Activated T-cell treated with anti-CD3 and anti-CD28 coated beads for 48 hours (primary cell): ENCODE measurements around the gene DSCAML1.
"Not testable (repeated sequence)": the region's sequence is repeated elsewhere in the genome, so short reads cannot be mapped to it uniquely, and the experiment has no call there.

Experiments used
- DNase-seq: peaks from one replicate; pipeline ENCODE4 v3.0.0-alpha.2; 2020; ENCODE audit warnings: low read depth

Gene DSCAML1

DNA sequence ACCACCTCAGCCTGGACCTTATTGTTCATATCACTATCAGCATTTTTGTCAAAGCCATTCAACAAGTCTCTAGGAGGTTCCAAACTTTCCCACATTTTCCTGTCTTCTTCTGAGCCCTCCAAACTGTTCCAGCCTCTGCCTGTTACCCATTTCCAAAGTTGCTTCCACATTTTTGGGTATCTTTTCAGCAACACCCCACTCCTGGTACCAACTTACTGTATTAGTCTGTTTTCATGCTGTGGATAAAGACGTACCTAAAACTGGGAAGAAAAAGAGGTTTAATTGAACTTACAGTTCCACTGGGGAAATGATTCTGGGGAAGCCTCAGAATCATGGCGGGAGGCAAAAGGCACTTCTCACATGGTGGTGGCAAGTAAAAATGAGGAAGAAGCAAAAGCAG lies 391.1 kb downstream of the DSCAML1 start:
- not testable (repeated sequence) for DNase-seq

DNA sequence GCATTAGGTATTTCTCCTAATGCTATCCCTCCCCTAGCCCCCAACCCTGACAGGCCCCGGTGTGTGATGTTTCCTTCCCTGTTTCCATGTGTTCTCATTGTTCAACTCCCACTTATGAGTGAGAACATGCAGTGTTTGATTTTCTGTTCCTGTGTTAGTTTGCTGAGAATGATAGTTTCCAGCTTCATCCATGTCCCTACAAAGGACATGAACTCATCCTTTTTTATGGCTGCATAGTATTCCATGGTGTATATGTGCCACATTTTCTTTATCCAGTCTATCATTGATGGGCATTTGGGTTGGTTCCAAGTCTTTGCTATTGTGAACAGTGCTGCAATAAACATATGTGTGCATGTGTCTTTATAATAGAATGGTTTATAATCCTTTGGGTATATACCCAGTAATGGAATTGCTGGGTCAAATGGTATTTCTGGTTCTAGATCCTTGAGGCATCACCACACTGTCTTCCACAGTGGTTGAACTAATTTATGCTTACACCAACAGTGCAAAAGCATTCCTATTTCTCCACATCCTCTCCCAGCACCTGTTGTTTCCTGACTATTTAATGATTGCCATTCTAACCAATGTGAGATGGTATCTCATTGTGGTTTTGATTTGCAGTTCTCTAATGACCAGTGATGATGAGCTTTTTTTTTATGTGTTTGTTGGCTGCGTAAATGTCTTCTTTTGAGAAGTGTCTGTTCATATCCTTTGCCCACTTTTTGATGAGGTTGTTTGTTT lies 397.7 kb downstream of the DSCAML1 start:
- DNase-seq, result not testable (repeated sequence)

DNA sequence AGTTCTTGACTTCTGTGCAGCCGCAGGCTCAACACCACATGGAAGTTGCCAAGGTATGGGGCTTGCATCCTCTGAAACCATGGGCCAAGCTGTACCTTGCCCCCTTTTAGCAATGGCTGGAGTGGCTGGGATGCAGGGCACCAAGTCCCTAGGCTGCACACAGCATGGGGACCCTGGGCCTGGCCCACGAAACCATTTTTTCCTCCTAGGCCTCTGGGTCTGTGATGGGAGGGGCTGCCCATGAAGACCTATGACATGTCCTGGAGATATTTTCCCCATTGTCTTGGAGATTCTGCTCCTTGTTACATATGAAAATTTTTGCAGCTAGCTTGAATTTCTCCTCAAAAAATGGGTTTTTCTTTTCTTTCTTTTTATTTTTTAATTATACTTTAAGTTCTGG lies 398.4 kb downstream of the DSCAML1 start:
- not testable (repeated sequence) for DNase-seq

DNA sequence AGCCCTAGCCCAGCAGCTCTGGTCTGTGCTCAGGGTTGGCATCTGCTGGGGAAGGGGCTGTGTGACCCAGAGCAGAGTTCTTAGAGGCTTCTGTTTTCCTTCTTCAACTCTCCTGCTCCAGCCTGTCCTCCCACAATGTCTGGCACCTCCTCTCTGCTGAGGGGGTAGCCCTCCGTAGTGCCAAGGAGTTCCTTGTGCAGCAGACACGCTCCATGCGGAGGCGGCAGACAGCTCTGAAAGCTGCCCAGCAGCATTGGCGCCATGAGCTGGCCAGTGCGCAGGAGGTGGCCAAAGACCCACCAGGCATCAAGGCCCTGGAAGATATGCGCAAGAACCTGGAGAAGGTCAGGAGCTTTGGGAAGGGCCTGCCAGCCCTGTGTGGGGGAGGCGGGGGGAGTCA lies 400.0 kb downstream of the DSCAML1 start:
- DNase-seq, result no peak

DNA sequence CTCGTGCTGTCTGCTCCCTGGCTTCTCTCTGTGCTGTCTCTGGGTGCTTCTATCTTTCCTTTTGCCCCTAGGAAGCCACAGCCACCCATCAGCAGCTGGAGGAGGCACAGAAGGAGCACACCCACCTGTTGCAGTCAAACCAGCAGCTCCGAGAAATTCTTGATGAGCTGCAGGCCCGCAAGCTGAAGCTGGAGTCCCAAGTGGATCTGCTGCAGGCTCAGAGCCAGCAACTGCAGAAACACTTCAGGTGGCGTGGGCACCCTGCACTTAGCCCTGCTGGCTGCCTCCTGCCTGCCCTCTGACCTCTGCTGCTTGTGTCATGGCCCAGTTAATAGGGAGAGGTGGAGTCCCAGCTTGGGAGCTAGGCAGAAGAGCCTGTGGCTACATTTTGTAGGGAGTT lies 401.5 kb downstream of the DSCAML1 start:
- no peak for DNase-seq

DNA sequence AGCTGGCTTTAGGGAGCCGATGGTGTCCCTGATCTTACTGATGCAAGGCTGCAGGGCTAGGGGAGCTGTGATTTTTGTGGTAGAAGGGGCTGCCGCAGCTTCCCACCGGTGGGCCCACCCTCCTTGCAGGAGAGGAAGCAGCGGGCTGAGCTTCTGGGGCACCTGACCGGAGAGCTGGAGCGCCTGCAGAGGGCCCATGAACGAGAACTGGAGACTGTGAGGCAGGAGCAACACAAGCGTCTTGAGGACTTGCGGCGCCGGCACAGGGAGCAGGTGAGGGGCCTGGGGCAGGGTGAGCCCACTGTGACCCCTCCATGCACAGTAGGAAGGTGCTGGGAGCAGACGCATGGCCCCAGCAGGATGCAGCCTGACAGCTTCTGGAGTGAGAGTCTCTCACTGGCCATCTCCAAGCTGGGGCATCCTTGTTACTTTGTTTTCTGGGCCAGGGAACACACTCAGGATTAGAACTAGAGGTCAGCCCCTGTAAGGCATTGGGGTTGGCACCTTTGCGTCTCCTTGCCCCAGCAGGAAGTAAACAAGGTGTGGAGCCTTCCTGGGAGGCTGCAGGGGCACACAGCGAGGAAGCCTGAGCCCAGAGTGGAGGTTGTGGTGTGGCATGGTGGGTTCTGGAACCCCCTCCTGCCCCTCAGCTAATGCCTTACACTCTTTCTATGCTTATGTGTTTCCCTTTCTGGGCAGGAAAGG lies 402.6 kb downstream of the DSCAML1 start:
- no peak for DNase-seq

DNA sequence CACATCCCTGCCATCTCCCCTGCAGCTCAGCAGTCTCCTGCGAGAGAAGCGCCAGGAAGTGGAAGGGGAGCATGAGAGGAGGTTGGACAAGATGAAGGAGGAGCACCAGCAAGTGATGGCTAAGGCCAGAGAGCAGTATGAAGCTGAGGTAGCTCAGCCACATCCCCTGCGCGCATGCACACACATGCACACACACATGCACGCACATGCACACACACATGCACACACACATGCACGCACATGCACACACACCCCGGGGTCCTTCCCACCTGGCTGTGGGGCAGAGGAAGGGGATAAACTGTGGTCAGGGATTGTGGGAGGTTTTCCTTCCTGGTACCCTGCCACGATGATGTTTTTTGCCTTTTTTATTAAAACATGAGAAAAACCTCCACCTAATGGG lies 404.0 kb downstream of the DSCAML1 start:
- DNase-seq, result no peak

DNA sequence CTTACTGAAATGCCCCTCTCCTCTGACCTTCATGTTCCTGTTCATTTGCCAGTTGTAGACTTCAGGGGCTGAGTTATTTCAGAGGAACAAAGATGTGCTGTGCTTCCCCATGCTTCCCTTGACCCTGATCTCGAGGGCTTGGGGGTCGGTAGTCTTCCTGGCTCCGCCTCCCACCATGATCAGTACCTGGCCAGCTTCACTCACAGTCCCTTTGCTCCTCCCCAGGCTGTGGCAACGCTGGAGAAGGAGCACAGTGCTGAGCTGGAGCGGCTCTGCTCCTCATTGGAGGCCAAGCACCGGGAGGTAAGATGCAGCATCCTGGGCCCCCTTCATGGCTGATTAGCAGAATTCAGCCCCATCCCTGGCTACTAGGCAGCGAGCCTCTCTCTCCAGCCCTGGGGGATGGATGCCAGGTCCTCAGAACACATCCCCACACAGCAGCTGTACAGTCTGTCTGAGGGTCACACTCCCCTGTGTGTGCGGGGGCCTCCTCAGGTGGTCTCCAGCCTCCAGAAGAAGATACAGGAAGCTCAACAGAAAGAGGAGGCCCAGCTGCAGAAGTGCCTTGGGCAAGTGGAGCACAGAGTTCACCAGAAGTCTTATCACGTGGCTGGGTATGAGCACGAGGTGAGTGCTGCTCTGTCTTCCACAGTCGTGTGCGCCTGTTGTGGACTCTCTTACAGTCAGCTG lies 404.9 kb downstream of the DSCAML1 start:
- no peak for DNase-seq

DNA sequence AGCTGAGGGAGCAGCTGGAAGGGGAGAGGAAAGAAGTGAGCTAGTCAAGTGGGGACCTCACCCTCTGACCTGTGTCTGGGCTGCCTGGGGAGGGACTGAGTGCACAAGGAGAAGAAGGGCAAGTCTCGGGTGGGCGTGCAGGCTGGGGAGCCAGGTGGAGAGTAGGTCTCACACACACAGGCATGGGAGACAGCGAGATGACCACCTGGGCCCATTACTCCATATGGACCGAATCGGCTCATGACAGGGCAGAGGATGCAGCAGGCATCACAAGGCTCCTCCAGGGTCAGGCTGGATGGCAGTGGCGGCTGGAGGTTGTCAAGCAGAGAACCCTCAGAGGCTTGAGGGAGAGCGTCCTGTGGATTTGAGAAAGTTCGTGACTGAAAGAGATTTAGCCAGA lies 405.8 kb downstream of the DSCAML1 start:
- no peak for DNase-seq

DNA sequence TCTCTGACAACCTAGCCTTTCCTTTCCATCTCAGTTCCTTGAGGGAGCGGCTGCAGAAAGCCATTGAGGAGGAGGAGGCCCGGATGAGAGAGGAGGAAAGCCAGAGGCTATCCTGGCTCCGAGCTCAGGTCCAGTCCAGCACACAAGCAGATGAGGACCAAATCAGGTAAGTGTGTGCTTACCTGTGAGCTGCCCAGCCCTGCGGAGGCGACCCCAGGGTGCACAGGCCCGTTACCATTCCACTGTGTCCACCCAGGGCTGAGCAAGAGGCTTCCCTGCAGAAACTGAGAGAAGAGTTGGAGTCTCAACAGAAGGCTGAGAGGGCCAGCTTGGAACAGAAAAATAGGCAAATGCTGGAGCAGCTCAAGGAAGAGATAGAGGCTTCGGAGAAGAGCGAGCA lies 406.3 kb downstream of the DSCAML1 start:
- no peak for DNase-seq

DNA sequence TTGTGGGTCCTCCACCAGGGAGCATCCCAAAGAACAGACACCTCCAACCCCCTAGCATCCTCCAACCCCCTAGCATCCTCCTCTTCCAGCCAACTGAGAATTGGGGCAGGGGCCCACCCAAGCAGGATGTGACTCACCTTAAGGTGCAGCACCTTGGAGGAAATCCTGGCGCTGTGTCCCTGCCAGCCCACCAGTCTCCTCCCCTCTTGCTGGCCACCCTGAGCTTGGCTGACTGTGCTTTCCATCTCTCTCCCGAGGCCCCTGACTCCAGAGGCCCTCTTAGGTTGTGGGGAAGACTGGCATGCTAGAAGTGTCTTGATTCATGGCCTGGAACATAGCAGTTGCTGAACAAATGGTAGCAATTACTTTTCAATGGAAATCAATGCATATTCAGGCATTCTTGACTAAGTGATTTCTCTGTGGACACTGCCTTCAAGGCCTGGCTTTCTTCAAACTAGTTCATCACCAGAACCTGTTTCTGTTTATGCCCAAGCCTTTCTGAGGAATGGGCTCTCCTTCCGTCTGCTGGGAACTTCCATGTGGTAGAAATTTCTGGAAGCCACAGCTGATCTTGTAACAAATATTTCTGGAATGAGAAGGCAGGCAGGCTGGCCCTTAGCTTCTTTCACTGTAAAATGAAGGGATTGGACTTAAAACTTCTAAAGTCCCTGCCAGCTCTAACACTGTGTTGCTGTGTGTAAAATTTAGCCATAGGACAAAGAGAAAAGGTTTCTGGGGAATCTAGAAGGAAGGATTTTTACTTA lies 408.8 kb downstream of the DSCAML1 start:
- DNase-seq, result no peak

DNA sequence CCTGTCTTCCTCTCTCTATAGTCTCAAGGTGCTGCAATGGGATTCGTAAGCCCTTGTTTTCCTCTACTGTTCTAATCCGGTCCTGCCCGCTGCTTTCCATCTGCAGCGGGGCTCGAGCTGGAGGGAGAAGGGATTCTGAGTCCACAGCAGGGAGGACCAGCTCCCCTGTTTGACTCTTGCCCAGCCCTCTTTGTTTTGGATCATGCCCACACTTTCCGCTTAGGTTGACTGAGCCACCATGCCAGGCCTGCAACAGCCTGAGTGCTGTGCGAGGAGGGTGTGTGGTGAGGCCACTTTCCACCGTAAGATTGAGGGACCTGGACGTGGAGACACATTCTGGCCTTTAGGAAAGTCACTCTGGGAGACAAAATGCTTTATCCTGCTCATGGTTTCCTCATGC lies 411.1 kb downstream of the DSCAML1 start:
- DNase-seq, result no peak

DNA sequence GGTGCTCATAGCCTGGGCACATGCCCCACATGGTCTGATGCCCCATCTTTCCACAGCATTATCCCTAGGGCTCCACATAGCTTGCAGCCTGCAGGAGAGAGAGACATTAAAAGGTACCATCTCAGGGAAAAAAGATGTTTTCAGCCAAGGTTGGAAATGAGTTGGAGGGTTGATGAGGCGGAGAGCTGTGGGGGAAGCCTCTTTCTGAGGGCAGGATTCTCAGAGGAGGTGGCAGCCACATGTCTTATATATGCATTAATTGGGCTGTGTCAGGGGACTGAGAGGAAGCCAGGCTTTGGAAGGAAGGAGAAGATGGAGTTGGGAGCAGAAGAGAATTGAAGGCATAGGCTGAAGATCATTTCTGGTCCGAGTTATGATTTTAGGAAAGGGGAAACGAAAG lies 411.5 kb downstream of the DSCAML1 start:
- no peak for DNase-seq

DNA sequence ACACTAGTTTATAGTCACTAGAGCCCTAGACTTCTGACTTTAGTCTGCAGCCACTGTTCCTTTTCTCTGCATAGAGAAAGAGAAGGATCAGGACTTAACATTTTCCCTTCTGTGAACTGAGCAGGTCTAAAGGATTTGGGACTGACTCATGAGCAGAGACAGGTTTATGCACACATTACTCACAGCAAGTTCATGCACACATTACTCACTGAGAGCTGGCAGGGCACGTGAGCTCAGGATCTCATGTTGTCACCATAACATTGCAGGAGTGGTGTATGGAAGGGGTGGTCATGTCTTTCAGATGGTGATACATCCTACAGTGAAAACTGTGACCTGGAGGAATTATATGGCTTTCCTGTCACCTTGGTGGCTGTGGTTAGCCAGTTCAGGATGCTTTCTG lies 413.0 kb downstream of the DSCAML1 start:
- no peak for DNase-seq

DNA sequence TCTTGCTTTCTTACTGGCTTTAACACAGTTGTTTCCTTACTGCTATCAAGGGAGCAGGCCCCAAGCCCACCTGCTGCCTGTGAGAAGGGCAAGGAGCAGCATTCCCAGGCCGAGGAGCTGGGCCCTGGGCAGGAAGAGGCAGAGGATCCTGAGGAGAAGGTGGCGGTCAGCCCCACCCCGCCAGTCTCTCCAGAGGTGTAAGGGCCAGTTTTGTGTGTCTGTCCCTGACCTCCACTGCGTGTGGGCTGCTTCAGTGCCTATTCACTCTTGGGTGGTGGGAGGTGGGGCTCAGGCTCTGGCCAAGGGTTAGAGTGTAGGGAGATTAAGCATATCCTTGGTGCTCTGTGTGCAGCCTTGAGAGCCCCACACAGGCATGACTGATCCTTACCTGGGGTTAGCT lies 414.3 kb downstream of the DSCAML1 start:
- no peak for DNase-seq

DNA sequence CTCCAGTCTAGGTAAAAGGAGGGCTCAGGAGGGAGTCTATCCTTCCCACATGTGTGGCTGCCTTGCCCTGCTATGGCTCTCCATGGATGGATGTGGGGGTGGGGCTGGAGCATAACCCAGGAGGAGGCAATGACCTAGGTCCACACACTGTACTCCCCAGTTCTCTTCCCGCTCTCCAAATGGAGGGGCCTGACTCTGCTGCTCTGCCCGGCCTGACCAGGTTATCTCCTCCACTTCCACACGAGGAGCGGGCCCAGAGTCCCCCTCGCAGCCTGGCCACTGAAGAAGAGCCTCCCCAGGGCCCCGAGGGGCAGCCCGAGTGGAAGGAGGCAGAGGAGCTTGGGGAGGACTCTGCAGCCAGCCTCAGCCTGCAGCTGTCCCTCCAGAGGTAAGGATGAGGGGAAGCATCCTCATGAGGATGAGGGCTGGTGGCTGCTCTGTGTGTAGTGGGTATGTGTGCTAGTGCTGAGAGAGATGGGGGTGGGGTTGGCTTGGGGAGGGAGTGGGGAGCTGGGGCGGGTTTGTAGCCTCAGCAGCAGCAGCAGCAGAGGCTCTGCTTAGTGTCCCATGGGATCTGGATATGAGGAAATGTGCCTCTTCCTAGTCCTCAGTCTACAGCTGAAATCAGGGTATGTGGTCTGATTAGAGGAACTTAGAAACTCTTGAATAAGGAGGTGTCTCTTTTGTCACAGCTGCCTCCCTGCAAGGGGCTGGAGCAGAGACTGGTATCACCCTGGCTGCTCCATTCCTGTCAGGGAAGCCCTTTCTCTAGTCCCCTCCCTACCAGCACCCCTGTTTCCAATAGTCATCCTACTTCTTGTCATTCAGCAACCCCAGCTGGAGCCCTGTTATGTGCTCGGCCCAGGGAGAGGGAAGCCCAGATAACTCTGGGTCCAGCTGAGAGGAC lies 415.3 kb downstream of the DSCAML1 start:
- DNase-seq, result no peak

DNA sequence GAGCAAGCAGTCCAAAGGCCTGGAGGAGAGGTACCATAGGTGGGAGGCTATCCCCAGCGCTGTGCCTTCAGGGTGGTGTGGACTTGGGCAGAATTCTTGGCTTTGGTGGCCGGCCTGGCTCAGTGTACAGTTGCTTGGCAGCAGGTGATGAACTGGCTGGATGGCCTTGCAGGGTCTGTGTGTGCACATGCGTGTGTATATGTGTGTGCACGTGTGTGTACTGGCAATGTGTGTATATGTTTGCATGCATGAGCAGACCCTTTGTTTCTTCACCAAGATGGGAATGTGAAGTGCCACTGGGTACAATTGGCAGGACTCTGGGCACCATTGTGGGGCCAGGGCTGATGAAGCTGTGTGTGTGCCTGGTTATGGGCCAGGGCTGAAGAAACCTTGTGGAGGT lies 416.3 kb downstream of the DSCAML1 start:
- DNase-seq, result no peak

DNA sequence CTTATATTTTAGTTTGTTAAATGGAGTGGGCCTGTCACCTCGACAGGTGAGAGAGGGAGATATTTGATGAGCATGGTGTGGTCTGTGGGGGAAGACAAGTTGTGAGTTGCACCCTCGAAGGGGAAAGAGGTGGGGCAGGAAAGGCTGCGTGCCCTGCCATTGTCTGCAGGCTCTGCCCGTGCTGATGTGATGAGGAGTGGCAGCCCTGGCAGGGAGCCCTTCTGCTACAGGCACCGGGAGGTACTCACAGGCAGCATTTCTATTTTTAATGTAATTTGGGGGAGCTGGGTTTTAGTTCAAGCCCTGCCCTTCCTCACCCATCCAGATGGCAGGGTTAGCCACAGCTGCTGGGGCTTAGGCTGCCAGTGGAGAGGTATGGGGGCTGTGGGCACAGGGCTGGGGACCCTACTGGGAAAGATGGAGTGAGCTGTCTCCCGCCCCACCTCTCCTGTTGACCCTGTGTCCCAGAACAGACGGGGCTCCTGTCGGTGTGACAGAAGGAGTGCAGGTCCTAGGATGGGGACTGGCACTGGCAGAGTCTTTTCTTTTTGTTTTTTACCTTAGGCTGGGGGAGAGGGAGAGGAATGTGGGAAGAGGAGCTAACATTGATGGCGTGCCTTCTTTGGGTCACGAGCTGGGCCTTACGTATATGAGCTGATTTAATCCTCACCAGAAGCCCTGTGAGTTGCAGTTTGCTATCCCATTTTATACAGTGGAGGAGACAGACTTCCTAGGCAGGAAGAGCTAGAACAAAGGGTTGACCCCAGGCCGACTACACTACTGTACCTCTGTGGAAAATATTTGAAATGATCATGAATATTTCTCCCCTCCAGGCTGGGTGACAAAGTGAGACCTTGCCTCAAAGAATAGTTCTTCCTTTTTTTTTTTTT lies 417.8 kb downstream of the DSCAML1 start:
- DNase-seq, result no peak
